HEK293 (cell line): ENCODE results near the gene POU2AF1.

Experiments
- CTCF ChIA-PET: fragments of 350-600 bp; formaldehyde crosslinking; extraction: SDS; loops from one replicate; lab custom pipeline; 2021; ENCODE audit warnings: antibody characterized with exemption; lab: Yijun Ruan, JAX
- POLR2A ChIA-PET: fragments of 300-600 bp; formaldehyde crosslinking; extraction: SDS; loops from one replicate; lab custom pipeline; 2020; ENCODE audit warnings: antibody characterized with exemption, inconsistent platforms; lab: Yijun Ruan, JAX
- H3K27ac ChIP-seq: fragments of 200-500 bp; sonication (Bioruptor generic); 2 replicates; pipeline ENCODE4 v1.5.1; 2014; ENCODE audit warnings: low read depth, low read length, control low read depth, inconsistent platforms; ENCODE audit errors: extremely low read depth
- H3K36me3 ChIP-seq, 2 experiments: fragments of 200-500 bp in 1 of 2; sonication (Bioruptor generic) in 1 of 2; 1 replicate in 1 of 2; 2 replicates in 1 of 2; pipeline ENCODE4 v1.5.1; 2014 to 2017; ENCODE audit warnings: inconsistent platforms in 2 of 2, low read length in 2 of 2; ENCODE audit not compliant: control insufficient read depth in 2 of 2, insufficient read depth in 1 of 2
- H3K4me1 ChIP-seq: fragments of 200-500 bp; sonication (Bioruptor generic); 2 replicates; pipeline ENCODE4 v1.5.1; 2014; ENCODE audit warnings: mild to moderate bottlenecking, low read length, inconsistent platforms; ENCODE audit not compliant: control insufficient read depth, insufficient read depth
- H3K4me3 ChIP-seq: 2 replicates; pipeline ENCODE4 v1.5.1; 2011; ENCODE audit warnings: low read depth, mild to moderate bottlenecking, control low read depth, low read length, moderate library complexity
- H3K9me3 ChIP-seq: fragments of 200-500 bp; sonication (Bioruptor generic); 2 replicates; pipeline ENCODE4 v1.5.1; 2014; ENCODE audit warnings: low read depth, low read length, inconsistent platforms; ENCODE audit not compliant: control insufficient read depth, insufficient read depth
- HOXD13 ChIP-seq: sonication (generic); formaldehyde crosslinking; IDR thresholded peaks from 2 replicates; pipeline ENCODE4 v1.8.0; 2022; ENCODE audit warnings: missing genetic modification reagents, borderline replicate concordance
- MZF1 ChIP-seq: fragments of 450-650 bp; formaldehyde crosslinking; IDR thresholded peaks from 2 replicates; pipeline ENCODE4 v1.5.1; 2017; ENCODE audit warnings: missing biosample characterization, missing genetic modification characterization, borderline replicate concordance
- PRDM4 ChIP-seq: fragments of 450-650 bp; formaldehyde crosslinking; IDR thresholded peaks from 2 replicates; pipeline ENCODE4 v1.5.1; 2017; ENCODE audit warnings: missing biosample characterization, missing genetic modification characterization
- SP2 ChIP-seq: fragments of 450-650 bp; formaldehyde crosslinking; IDR thresholded peaks from 2 replicates; pipeline ENCODE4 v1.5.1; 2016; ENCODE audit warnings: missing biosample characterization, missing genetic modification characterization
- SP7 ChIP-seq: fragments of 450-650 bp; formaldehyde crosslinking; IDR thresholded peaks from 2 replicates; pipeline ENCODE4 v1.5.1; 2016; ENCODE audit warnings: missing biosample characterization, missing genetic modification characterization
- WT1 ChIP-seq: fragments of 450-650 bp; formaldehyde crosslinking; IDR thresholded peaks from 2 replicates; pipeline ENCODE4 v1.5.1; 2016; ENCODE audit warnings: missing biosample characterization, missing genetic modification characterization
- YY2 ChIP-seq: fragments of 450-650 bp; formaldehyde crosslinking; IDR thresholded peaks from 2 replicates; pipeline ENCODE4 v1.5.1; 2016; ENCODE audit warnings: missing biosample characterization, missing genetic modification characterization
- ZBTB17 ChIP-seq: fragments of 450-650 bp; formaldehyde crosslinking; IDR thresholded peaks from 2 replicates; pipeline ENCODE4 v1.5.1; 2016; ENCODE audit warnings: missing biosample characterization, missing genetic modification characterization
- ZBTB21 ChIP-seq: fragments of 450-650 bp; formaldehyde crosslinking; IDR thresholded peaks from 2 replicates; pipeline ENCODE4 v1.5.1; 2017; ENCODE audit warnings: missing biosample characterization, missing genetic modification characterization
- ZBTB49 ChIP-seq: fragments of 450-650 bp; formaldehyde crosslinking; IDR thresholded peaks from 2 replicates; pipeline ENCODE4 v1.5.1; 2016; ENCODE audit warnings: missing biosample characterization, missing genetic modification characterization, low read depth
- ZBTB6 ChIP-seq: fragments of 450-650 bp; formaldehyde crosslinking; IDR thresholded peaks from 2 replicates; pipeline ENCODE4 v1.5.1; 2017; ENCODE audit warnings: missing biosample characterization, missing genetic modification characterization
- ZFP37 ChIP-seq: fragments of 450-650 bp; formaldehyde crosslinking; IDR thresholded peaks from 2 replicates; pipeline ENCODE4 v1.5.1; 2016; ENCODE audit warnings: missing biosample characterization, missing genetic modification characterization
- ZIC2 ChIP-seq: fragments of 450-650 bp; formaldehyde crosslinking; IDR thresholded peaks from 2 replicates; pipeline ENCODE4 v1.5.1; 2016; ENCODE audit warnings: missing biosample characterization, missing genetic modification characterization
- ZNF175 ChIP-seq: fragments of 450-650 bp; formaldehyde crosslinking; IDR thresholded peaks from 2 replicates; pipeline ENCODE4 v1.5.1; 2016; ENCODE audit warnings: missing biosample characterization, missing genetic modification characterization
- ZNF18 ChIP-seq: fragments of 450-650 bp; formaldehyde crosslinking; IDR thresholded peaks from 2 replicates; pipeline ENCODE4 v1.5.1; 2016; ENCODE audit warnings: missing biosample characterization, missing genetic modification characterization
- ZNF211 ChIP-seq: fragments of 450-650 bp; formaldehyde crosslinking; IDR thresholded peaks from 2 replicates; pipeline ENCODE4 v1.5.1; 2016; ENCODE audit warnings: low read depth, missing biosample characterization, missing genetic modification characterization
- ZNF239 ChIP-seq: fragments of 450-650 bp; formaldehyde crosslinking; IDR thresholded peaks from 2 replicates; pipeline ENCODE4 v1.5.1; 2016; ENCODE audit warnings: missing biosample characterization, missing genetic modification characterization
- ZNF433 ChIP-seq: fragments of 450-650 bp; formaldehyde crosslinking; IDR thresholded peaks from 2 replicates; pipeline ENCODE4 v1.5.1; 2016; ENCODE audit warnings: missing biosample characterization, missing genetic modification characterization, low read depth
- ZNF449 ChIP-seq: fragments of 450-650 bp; formaldehyde crosslinking; IDR thresholded peaks from 2 replicates; pipeline ENCODE4 v1.5.1; 2017; ENCODE audit warnings: missing biosample characterization, mild to moderate bottlenecking, missing genetic modification characterization, moderate library complexity
- ZNF560 ChIP-seq: fragments of 450-650 bp; formaldehyde crosslinking; IDR thresholded peaks from 2 replicates; pipeline ENCODE4 v1.5.1; 2017; ENCODE audit warnings: missing biosample characterization, missing genetic modification characterization, borderline replicate concordance
- ZNF600 ChIP-seq: fragments of 450-650 bp; formaldehyde crosslinking; IDR thresholded peaks from 2 replicates; pipeline ENCODE4 v1.5.1; 2016; ENCODE audit warnings: missing biosample characterization, missing genetic modification characterization
- ZNF701 ChIP-seq: fragments of 450-650 bp; formaldehyde crosslinking; IDR thresholded peaks from 2 replicates; pipeline ENCODE4 v1.5.1; 2016; ENCODE audit warnings: missing biosample characterization, missing genetic modification characterization
- ZNF704 ChIP-seq: fragments of 450-650 bp; formaldehyde crosslinking; IDR thresholded peaks from 2 replicates; pipeline ENCODE4 v1.5.1; 2016; ENCODE audit warnings: missing biosample characterization, missing genetic modification characterization

POU2AF1 gene

GRCh38 chr11:111378185-111378860, 752 bp downstream of the POU2AF1 start:
- CTCF ChIA-PET = interaction anchor here (1.3 kb wide), 1 partner anchor 51 kb away, joined by 4 read pairs; no protein-coding TSS in a partner anchor
- no peak overlapping the region for H3K27ac ChIP-seq
- H3K4me3 ChIP-seq = no peak overlapping the region
- no peaks in the 10 kb centered on the region for H3K36me3 ChIP-seq
- H3K9me3 ChIP-seq = no peaks in the 10 kb centered on the region
- H3K4me1 ChIP-seq = no peaks in the 10 kb centered on the region
- POLR2A ChIA-PET = interaction anchor here (0.9 kb wide), 1 partner anchor 40 kb away, joined by 3 read pairs; no protein-coding TSS in a partner anchor
- no peak for TF ChIP-seq ZNF18 (tag by site-specific recombination)
- no peak for TF ChIP-seq ZNF704 (tag by site-specific recombination)
- no peak for TF ChIP-seq ZNF239 (tag by site-specific recombination)
- no peak for TF ChIP-seq SP7
- TF ChIP-seq ZNF211 (tag by site-specific recombination) = no peak
- no peak for TF ChIP-seq PRDM4 (tag by site-specific recombination)
- no peak for TF ChIP-seq MZF1
- TF ChIP-seq ZBTB49 (tag by site-specific recombination) = no peak
- TF ChIP-seq SP2 (tag by site-specific recombination) = no peak
- TF ChIP-seq ZBTB6 (tag by site-specific recombination) = no peak
- no peak for TF ChIP-seq YY2 (tag by site-specific recombination)

- H3K36me3 ChIP-seq = no peaks in the 10 kb centered on the region
- H3K4me1 ChIP-seq = no peaks in the 10 kb centered on the region
- H3K27ac ChIP-seq = no peak overlapping the region
- CTCF ChIA-PET = no interaction called here
- no peaks in the 10 kb centered on the region for H3K9me3 ChIP-seq
- POLR2A ChIA-PET = no interaction called here
- no peak overlapping the region for H3K4me3 ChIP-seq
- no peak for TF ChIP-seq HOXD13 (CRISPR knock-in tag)
- TF ChIP-seq ZNF701 (tag by site-specific recombination) = no peak
- no peak for TF ChIP-seq ZNF600
- TF ChIP-seq ZIC2 (tag by site-specific recombination) = no peak
- no peak for TF ChIP-seq ZBTB21 (tag by site-specific recombination)
- TF ChIP-seq ZNF433 (tag by site-specific recombination) = no peak
- TF ChIP-seq ZNF175 (tag by site-specific recombination) = no peak
- no peak for TF ChIP-seq ZFP37 (tag by site-specific recombination)
- peak; percentile 64 for TF ChIP-seq ZBTB17 (tag by site-specific recombination)
- TF ChIP-seq WT1 (tag by site-specific recombination) = no peak
- TF ChIP-seq ZNF560 = no peak
- TF ChIP-seq ZNF449 (tag by site-specific recombination) = no peak
Measured at GRCh38 chr11:111376181-111376871, 2.7 kb downstream of the POU2AF1 start.
